ENCODE results near the gene NCOA1. TPM values are rescaled to one million over a fixed set of nuclear protein-coding genes. Genes with fewer than 3 reads are reported as not detected.
A peak's percentile ranks its signal among the peaks of the same experiment; 100 is the strongest.

The NCOA1 gene
- total RNA-seq, 2 experiments from 2014 or later, result 35.5 to 40.6 TPM

DNA sequence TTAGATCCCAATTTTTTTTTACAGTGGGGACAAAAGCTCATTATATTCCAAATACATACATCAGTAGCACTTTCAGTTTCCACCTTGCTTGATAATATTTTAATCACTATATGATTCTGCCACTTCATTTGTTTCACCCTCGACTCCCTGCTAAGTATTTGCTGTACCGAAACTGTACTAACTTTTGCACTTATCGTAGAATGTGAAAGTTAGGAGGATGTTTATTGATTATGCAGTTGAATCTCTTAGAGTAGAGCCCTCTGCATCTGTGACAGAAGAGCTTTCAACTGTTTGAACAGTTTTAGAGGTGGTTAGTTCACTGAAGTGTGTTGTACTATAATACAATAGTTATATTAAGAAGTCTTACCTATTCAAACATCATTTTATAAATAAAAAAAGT is 20.8 kb downstream of the NCOA1 start:
- H3K27ac ChIP-seq (ENCODE audit: low read depth in 1 of 2, low read length in 2 of 2), result no peak overlapping the region
- H3K4me1 ChIP-seq (ENCODE audit: insufficient read depth, low read length), result peaks cover 3% of the 10 kb centered on the region
- Mint-ChIP-seq H3K9me3 (no peaks in the 10 kb centered on the region), H3K27ac (no peak overlapping the region), H3K36me3 (ENCODE audit: low read depth) (no peaks in the 10 kb centered on the region), H3K4me3 (no peak overlapping the region), H3K4me1 (ENCODE audit: low read depth) (peaks cover 70% of the 10 kb centered on the region), H3K27me3 (no peaks in the 10 kb centered on the region)
- TF ChIP-seq, protein P1, sequence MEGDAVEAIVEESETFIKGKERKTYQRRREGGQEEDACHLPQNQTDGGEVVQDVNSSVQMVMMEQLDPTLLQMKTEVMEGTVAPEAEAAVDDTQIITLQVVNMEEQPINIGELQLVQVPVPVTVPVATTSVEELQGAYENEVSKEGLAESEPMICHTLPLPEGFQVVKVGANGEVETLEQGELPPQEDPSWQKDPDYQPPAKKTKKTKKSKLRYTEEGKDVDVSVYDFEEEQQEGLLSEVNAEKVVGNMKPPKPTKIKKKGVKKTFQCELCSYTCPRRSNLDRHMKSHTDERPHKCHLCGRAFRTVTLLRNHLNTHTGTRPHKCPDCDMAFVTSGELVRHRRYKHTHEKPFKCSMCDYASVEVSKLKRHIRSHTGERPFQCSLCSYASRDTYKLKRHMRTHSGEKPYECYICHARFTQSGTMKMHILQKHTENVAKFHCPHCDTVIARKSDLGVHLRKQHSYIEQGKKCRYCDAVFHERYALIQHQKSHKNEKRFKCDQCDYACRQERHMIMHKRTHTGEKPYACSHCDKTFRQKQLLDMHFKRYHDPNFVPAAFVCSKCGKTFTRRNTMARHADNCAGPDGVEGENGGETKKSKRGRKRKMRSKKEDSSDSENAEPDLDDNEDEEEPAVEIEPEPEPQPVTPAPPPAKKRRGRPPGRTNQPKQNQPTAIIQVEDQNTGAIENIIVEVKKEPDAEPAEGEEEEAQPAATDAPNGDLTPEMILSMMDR (IDR thresholded peaks at IDR 0.05), result no peak
- ChIA-PET POLR2A (interaction anchor here (0.8 kb wide), 1 partner anchor 20 kb away, joined by 3 read pairs; no protein-coding TSS in a partner anchor), CTCF (no interaction called here)
- ATAC-seq (ENCODE audit: poor library complexity), result no peak
- H3K36me3 ChIP-seq (ENCODE audit: insufficient read depth, low read length), result no peaks in the 10 kb centered on the region
- H3K27me3 ChIP-seq (ENCODE audit: control insufficient read depth in 1 of 2, insufficient read depth in 2 of 2, low read length in 2 of 2), result no peaks in the 10 kb centered on the region
- H3K4me3 ChIP-seq (ENCODE audit: low read length), result no peak overlapping the region
- no peaks in the 10 kb centered on the region for H3K9me3 ChIP-seq (ENCODE audit: control insufficient read depth in 1 of 2, insufficient read depth in 1 of 2, low read length in 2 of 2)
- DNase-seq, result peak in 1 of 14 experiments; percentile 17
- intact Hi-C loops (cut with DNase I, micrococcal nuclease), result no loop called here

DNA sequence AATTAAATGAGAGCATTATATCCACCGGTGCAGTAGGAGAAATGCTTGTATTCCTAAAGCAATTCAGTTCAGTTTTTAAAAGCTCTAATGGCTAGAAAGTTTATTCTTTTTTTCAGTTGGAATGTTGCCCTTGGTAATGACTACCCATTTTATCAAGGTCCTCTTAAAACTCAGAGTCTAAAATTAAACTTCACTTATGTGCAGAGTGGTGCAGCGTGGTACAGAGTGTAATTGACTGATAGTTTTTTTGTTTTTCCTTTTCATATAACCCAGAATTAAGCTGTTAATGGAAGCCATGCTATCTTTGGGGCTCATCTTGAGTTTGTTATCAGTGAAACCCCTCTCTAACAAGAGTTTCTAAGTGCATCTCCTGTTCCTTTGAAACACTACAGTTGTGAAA is 21.4 kb downstream of the NCOA1 start:
- Mint-ChIP-seq H3K36me3 (ENCODE audit: low read depth) (no peaks in the 10 kb centered on the region), H3K4me1 (ENCODE audit: low read depth) (peaks cover 70% of the 10 kb centered on the region), H3K9me3 (no peaks in the 10 kb centered on the region), H3K4me3 (no peak overlapping the region), H3K27ac (no peak overlapping the region), H3K27me3 (no peaks in the 10 kb centered on the region)
- no peak overlapping the region for H3K27ac ChIP-seq (ENCODE audit: low read depth in 1 of 2, low read length in 2 of 2)
- no peaks in the 10 kb centered on the region for H3K9me3 ChIP-seq (ENCODE audit: control insufficient read depth in 1 of 2, insufficient read depth in 1 of 2, low read length in 2 of 2)
- H3K27me3 ChIP-seq (ENCODE audit: control insufficient read depth in 1 of 2, insufficient read depth in 2 of 2, low read length in 2 of 2), result no peaks in the 10 kb centered on the region
- CTCF ChIA-PET, result no interaction called here
- intact Hi-C loops (cut with DNase I, micrococcal nuclease), result no loop called here
- H3K36me3 ChIP-seq (ENCODE audit: insufficient read depth, low read length), result no peaks in the 10 kb centered on the region
- POLR2A ChIA-PET, result interaction anchor here (0.8 kb wide), 1 partner anchor 21 kb away, joined by 3 read pairs; no protein-coding TSS in a partner anchor
- TF ChIP-seq, protein P1 (IDR thresholded peaks at IDR 0.05), result no peak
- no peaks in the 10 kb centered on the region for H3K4me1 ChIP-seq (ENCODE audit: insufficient read depth, low read length)
- no peak for ATAC-seq (ENCODE audit: poor library complexity)
- DNase-seq, result no peak
- no peak overlapping the region for H3K4me3 ChIP-seq (ENCODE audit: low read length)

DNA sequence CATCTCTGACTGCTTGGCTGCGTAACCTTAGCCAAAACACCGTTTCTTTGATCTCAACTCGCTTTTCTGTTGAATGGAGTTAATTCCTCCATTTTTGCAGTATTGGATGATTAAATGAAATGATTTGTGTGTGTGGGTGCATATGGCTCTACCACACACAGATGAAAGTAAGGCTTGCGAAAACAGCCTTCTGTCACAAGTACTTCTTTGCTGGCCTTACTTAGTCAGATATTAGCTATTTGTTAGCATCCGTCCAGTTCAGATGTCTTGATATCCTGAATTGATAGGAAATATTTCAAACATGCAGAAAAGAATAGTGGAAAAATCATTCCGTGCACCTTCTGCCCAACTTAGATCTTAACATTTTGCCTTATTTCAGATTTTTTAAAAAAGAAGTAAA is 21.8 kb downstream of the NCOA1 start:
- Mint-ChIP-seq H3K4me3 (no peak overlapping the region), H3K9me3 (no peaks in the 10 kb centered on the region), H3K36me3 (ENCODE audit: low read depth) (no peaks in the 10 kb centered on the region), H3K4me1 (ENCODE audit: low read depth) (peaks cover 70% of the 10 kb centered on the region), H3K27me3 (no peaks in the 10 kb centered on the region), H3K27ac (no peak overlapping the region)
- CTCF ChIA-PET, result no interaction called here
- Histone ChIP-seq H3K36me3 (ENCODE audit: insufficient read depth, low read length) (no peaks in the 10 kb centered on the region), H3K27me3 (ENCODE audit: control insufficient read depth in 1 of 2, insufficient read depth in 2 of 2, low read length in 2 of 2) (no peaks in the 10 kb centered on the region), H3K9me3 (ENCODE audit: control insufficient read depth in 1 of 2, insufficient read depth in 1 of 2, low read length in 2 of 2) (no peaks in the 10 kb centered on the region), H3K4me3 (ENCODE audit: low read length) (no peak overlapping the region), H3K27ac (ENCODE audit: low read depth in 1 of 2, low read length in 2 of 2) (no peak overlapping the region), H3K4me1 (ENCODE audit: insufficient read depth, low read length) (no peaks in the 10 kb centered on the region)
- ATAC-seq (ENCODE audit: poor library complexity) (no peak), DNase-seq (no peak)
- POLR2A ChIA-PET, result no interaction called here
- TF ChIP-seq, protein P1 (IDR thresholded peaks at IDR 0.05), result no peak
- intact Hi-C loops (cut with DNase I, micrococcal nuclease), result no loop called here

Data from CD4-positive, alpha-beta T cell (primary cell).